A549 (cell line): Measurements from ENCODE around the gene SERPINA4. TPM values are rescaled to one million over a fixed set of nuclear protein-coding genes. Genes with fewer than 3 reads are reported as not detected.

Experiments
- ATAC-seq, 2 experiments: fragments of 200-7000 bp in 1 of 2; fragments of >200 bp in 1 of 2; cut with Nextera tagmentation in 1 of 2; cut with Tn5 transposase in 1 of 2; 3 replicates each; pipeline versions ENCODE4 v1.8.0 to v1.9.1; 2018 to 2020; ENCODE audit warnings: mild to moderate bottlenecking in 1 of 2, moderate library complexity in 1 of 2
- CTCF ChIA-PET: fragments of 300-600 bp; sonication (Branson Sonifier 250); formaldehyde crosslinking; extraction: SDS; loops from one replicate; lab custom pipeline; 2021; ENCODE audit warnings: antibody characterized with exemption, inconsistent platforms; lab: Yijun Ruan, JAX
- POLR2A ChIA-PET: fragments of 350-600 bp; formaldehyde crosslinking; extraction: SDS; loops from one replicate; lab custom pipeline; 2021; ENCODE audit warnings: antibody characterized with exemption, inconsistent platforms; lab: Yijun Ruan, JAX
- DNase-seq, 2 experiments: peaks; one replicate each; pipeline versions ENCODE4 v3.0.0 to v3.0.0-alpha.2; 2011 to 2016; ENCODE audit warnings: low read depth in 1 of 2, low spot score in 1 of 2
- FAIRE-seq: peaks from 2 replicates; lab custom pipeline; 2011; peaks lifted over from hg19 to GRCh38; lab: Jason Lieb, UNC
- H3K27ac ChIP-seq, 2 experiments: fragments of >200 bp; sonication (Bioruptor Twin); formaldehyde crosslinking; 3 replicates each; pipeline ENCODE4 v1.5.1; 2016 to 2017
- H3K4me1 ChIP-seq: fragments of >200 bp; sonication (Bioruptor Twin); formaldehyde crosslinking; 3 replicates; pipeline ENCODE4 v1.6.1; 2016
- H3K4me2 ChIP-seq: fragments of >200 bp; sonication (Bioruptor Twin); formaldehyde crosslinking; 3 replicates; pipeline ENCODE4 v1.6.1; 2016
- H3K4me3 ChIP-seq: fragments of >200 bp; sonication (Bioruptor Twin); formaldehyde crosslinking; 3 replicates; pipeline ENCODE4 v1.5.1; 2016
- H3K9me3 ChIP-seq: fragments of >200 bp; sonication (Bioruptor Twin); formaldehyde crosslinking; 3 replicates; pipeline ENCODE4 v1.6.1; 2016
- BHLHE40 ChIP-seq: IDR thresholded peaks from 2 replicates; pipeline ENCODE4 v1.6.1; 2012; ENCODE audit warnings: low read depth, low read length, inconsistent platforms
- CBX8 ChIP-seq: fragments of 200-600 bp; sonication (generic); IDR thresholded peaks from 2 replicates; pipeline ENCODE4 v1.6.1; 2016
- CHD2 ChIP-seq: fragments of 150-350 bp; IDR thresholded peaks from 2 replicates; pipeline ENCODE4 v1.6.1; 2014; ENCODE audit warnings: low read length; ENCODE audit not compliant: partially characterized antibody
- CTCF ChIP-seq: fragments of >200 bp; sonication (Bioruptor Twin); formaldehyde crosslinking; IDR thresholded peaks from 3 replicates; pipeline ENCODE4 v1.5.1; 2016
- FOSB ChIP-seq: fragments of 250-450 bp; sonication (Bioruptor Pico); IDR thresholded peaks from 2 replicates; pipeline ENCODE4 v1.5.0; 2020; ENCODE audit warnings: mild to moderate bottlenecking, moderate library complexity
- FOSL2 ChIP-seq, 2 experiments: fragments of 450-650 bp in 1 of 2; fragments of >200 bp in 1 of 2; sonication (Bioruptor Twin) in 1 of 2; formaldehyde crosslinking; IDR thresholded peaks; 2 replicates each; pipeline versions ENCODE4 v1.5.0 to v1.6.1; 2016 to 2020; ENCODE audit warnings: mild to moderate bottlenecking in 1 of 2, moderate library complexity in 1 of 2
- FOXS1 ChIP-seq: fragments of 250-450 bp; sonication (Bioruptor Pico); IDR thresholded peaks from 2 replicates; pipeline ENCODE4 v1.5.0; 2020; ENCODE audit warnings: mild to moderate bottlenecking, moderate library complexity
- HOXB13 ChIP-seq: fragments of 250-450 bp; sonication (Bioruptor Pico); IDR thresholded peaks from 2 replicates; pipeline ENCODE4 v1.5.0; 2020; ENCODE audit warnings: low read depth, mild to moderate bottlenecking, moderate library complexity
- MAFK ChIP-seq: fragments of 450-650 bp; IDR thresholded peaks from 2 replicates; pipeline ENCODE4 v1.6.1; 2014; ENCODE audit not compliant: partially characterized antibody
- NFE2L2 ChIP-seq: fragments of 150-350 bp; conservative IDR thresholded peaks from 2 replicates; pipeline ENCODE4 v1.6.1; 2014; ENCODE audit warnings: low read length
- PHF8 ChIP-seq: fragments of 200-600 bp; sonication (generic); IDR thresholded peaks from 2 replicates; pipeline ENCODE4 v1.6.1; 2016; ENCODE audit warnings: low read depth, mild to moderate bottlenecking, antibody characterized with exemption, moderate library complexity, borderline replicate concordance
- POLR2AphosphoS2 ChIP-seq: conservative IDR thresholded peaks from 2 replicates; pipeline ENCODE4 v1.6.1; 2012; ENCODE audit warnings: low read length, improper control_type of control experiment, inconsistent platforms
- RAD21 ChIP-seq, 2 experiments: fragments of >200 bp in 1 of 2; sonication (Bioruptor Twin) in 1 of 2; formaldehyde crosslinking in 1 of 2; IDR thresholded peaks in 1 of 2; conservative IDR thresholded peaks in 1 of 2; 2 replicates in 1 of 2; 3 replicates in 1 of 2; pipeline ENCODE4 v1.6.1; 2012 to 2018; ENCODE audit warnings: inconsistent platforms in 1 of 2
- RCOR1 ChIP-seq: fragments of 150-350 bp; IDR thresholded peaks from 2 replicates; pipeline ENCODE4 v1.6.1; 2014; ENCODE audit warnings: antibody characterized with exemption, low read length, low read depth
- SMC3 ChIP-seq: fragments of >200 bp; sonication (Bioruptor Twin); formaldehyde crosslinking; IDR thresholded peaks from 3 replicates; pipeline ENCODE4 v1.6.1; 2018; ENCODE audit warnings: inconsistent platforms
- SREBF2 ChIP-seq: fragments of 450-650 bp; IDR thresholded peaks from 2 replicates; pipeline ENCODE4 v1.6.1; 2014; ENCODE audit warnings: mild to moderate bottlenecking, moderate library complexity
- TFCP2L1 ChIP-seq: fragments of 250-450 bp; sonication (Bioruptor Pico); IDR thresholded peaks from 2 replicates; pipeline ENCODE4 v1.5.0; 2021; ENCODE audit warnings: mild to moderate bottlenecking
- ZSCAN20 ChIP-seq: fragments of 250-450 bp; sonication (Bioruptor Pico); IDR thresholded peaks from 2 replicates; pipeline ENCODE4 v1.8.0; 2022; ENCODE audit warnings: mild to moderate bottlenecking, moderate library complexity
- WGBS: methylation state at CpG from one replicate; pipeline ENCODE4 v1.1.6; 2017; ENCODE audit errors: missing lambda C conversion rate; 5-methylcytosine and 5-hydroxymethylcytosine counted together
- polyA plus RNA-seq, 4 experiments: library from polyadenylated mRNA; depleted of rRNA in 3 of 4; stranded (reverse); fragments of >200 nt; fragmentation: RNase III in 1 of 4; extraction: RNeasy Plus Mini Kit Qiagen cat#74134 plus additional on column Dnase treatment in 1 of 4; gene quantifications; 2 replicates in 3 of 4; 3 replicates in 1 of 4; pipeline ENCODE4 v1.2.3, GENCODE V29; 2011 to 2017
- TF ChIP-seq, protein P1 (sequence below): fragments of 250-450 bp; sonication (Bioruptor Pico); IDR thresholded peaks from 2 replicates; pipeline ENCODE4 v1.5.0; 2021; ENCODE audit warnings: mild to moderate bottlenecking, moderate library complexity, borderline replicate concordance
- TF ChIP-seq, protein P2 (sequence below): fragments of >200 bp; sonication (Bioruptor Twin); formaldehyde crosslinking; IDR thresholded peaks from 3 replicates; pipeline ENCODE4 v1.6.1; 2016

Gene SERPINA4
- polyA plus RNA-seq, 2 of the 4 experiments (the other 2 are of a cell fraction): 0.08 TPM; not detected in 1

GRCh38 chr14:94524093-94524492, 37.1 kb upstream of the SERPINA4 start (continued):
- no peak for TF ChIP-seq PHF8
- TF ChIP-seq FOSL2 (IDR thresholded peaks at IDR 0.05): no peak
- TF ChIP-seq FOSL2 (CRISPR knock-in tag; IDR thresholded peaks at IDR 0.05): no peak
- TF ChIP-seq HOXB13 (CRISPR knock-in tag): no peak
- no peak for TF ChIP-seq CTCF
- TF ChIP-seq, protein P1, sequence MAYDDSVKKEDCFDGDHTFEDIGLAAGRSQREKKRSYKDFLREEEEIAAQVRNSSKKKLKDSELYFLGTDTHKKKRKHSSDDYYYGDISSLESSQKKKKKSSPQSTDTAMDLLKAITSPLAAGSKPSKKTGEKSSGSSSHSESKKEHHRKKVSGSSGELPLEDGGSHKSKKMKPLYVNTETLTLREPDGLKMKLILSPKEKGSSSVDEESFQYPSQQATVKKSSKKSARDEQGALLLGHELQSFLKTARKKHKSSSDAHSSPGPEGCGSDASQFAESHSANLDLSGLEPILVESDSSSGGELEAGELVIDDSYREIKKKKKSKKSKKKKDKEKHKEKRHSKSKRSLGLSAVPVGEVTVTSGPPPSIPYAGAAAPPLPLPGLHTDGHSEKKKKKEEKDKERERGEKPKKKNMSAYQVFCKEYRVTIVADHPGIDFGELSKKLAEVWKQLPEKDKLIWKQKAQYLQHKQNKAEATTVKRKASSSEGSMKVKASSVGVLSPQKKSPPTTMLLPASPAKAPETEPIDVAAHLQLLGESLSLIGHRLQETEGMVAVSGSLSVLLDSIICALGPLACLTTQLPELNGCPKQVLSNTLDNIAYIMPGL: no peak
- no peak for TF ChIP-seq FOSB (CRISPR knock-in tag)
- TF ChIP-seq RAD21 (conservative IDR thresholded peaks at IDR 0.05 in 1 of 2, IDR thresholded peaks at IDR 0.05 in 1 of 2): no peak
- TF ChIP-seq SREBF2: no peak
- TF ChIP-seq SMC3: no peak
- no peak for TF ChIP-seq CHD2
- no peak for TF ChIP-seq NFE2L2

GRCh38 chr14:94531187-94531586, 30.1 kb upstream of the SERPINA4 start:
- Histone ChIP-seq H3K4me3 (no peak overlapping the region), H3K9me3 (peaks cover 6% of the 10 kb centered on the region; the same call in 1 of the 3 replicates), H3K4me2 (no peak overlapping the region), H3K27ac (no peak overlapping the region), H3K4me1 (no peaks in the 10 kb centered on the region)
- TF ChIP-seq TFCP2L1 (no peak), BHLHE40 (no peak), POLR2AphosphoS2 (no peak), RCOR1 (no peak), FOXS1 (CRISPR knock-in tag) (no peak), MAFK (no peak), ZSCAN20 (CRISPR knock-in tag) (no peak), RAD21 (conservative IDR thresholded peaks at IDR 0.05 in 1 of 2, IDR thresholded peaks at IDR 0.05 in 1 of 2) (no peak)
- no peak for FAIRE-seq
- DNase-seq: no peak
- POLR2A ChIA-PET: no interaction called here
- CTCF ChIA-PET: interaction anchor here (1.7 to 2.6 kb wide), 2 partner anchors 18 to 45 kb away, joined by 4 to 10 read pairs; no protein-coding TSS in a partner anchor
- no peak for ATAC-seq

DNA sequence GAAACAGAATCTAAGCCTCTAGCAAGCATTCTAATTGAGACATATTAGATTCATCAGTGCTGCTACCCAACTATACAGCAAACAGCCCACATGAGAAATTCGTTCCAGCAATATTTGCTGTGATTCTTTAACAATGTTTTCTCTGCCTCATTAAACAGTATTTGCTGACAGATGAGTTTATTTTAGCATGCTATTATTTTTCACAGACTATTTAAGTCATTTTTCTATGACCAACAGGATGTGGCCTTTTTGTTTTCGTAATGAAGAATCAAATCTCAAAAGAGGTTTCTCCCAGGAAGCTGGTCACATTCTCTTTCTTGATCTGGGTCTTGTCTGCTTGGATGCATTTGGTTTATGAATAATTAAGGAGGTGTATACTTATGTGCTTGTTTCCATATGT, 28.8 kb upstream of the SERPINA4 start:
- 1% methylated on average over 2 of the region's 2 CpGs for WGBS
- no peak for DNase-seq
- ATAC-seq: no peak
- CTCF ChIA-PET: interaction anchor here (1.1 to 2.7 kb wide), 2 partner anchors 9 to 17 kb away, joined by 3 to 16 read pairs; no protein-coding TSS in a partner anchor
- H3K27ac ChIP-seq: no peak overlapping the region
- no peak for FAIRE-seq
- no peak overlapping the region for H3K4me3 ChIP-seq
- TF ChIP-seq, protein P2, sequence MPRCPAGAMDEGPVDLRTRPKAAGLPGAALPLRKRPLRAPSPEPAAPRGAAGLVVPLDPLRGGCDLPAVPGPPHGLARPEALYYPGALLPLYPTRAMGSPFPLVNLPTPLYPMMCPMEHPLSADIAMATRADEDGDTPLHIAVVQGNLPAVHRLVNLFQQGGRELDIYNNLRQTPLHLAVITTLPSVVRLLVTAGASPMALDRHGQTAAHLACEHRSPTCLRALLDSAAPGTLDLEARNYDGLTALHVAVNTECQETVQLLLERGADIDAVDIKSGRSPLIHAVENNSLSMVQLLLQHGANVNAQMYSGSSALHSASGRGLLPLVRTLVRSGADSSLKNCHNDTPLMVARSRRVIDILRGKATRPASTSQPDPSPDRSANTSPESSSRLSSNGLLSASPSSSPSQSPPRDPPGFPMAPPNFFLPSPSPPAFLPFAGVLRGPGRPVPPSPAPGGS: no peak
- TF ChIP-seq CBX8 (peak; percentile 67; the same call in 1 of the 2 replicates), RAD21 (conservative IDR thresholded peaks at IDR 0.05 in 1 of 2, IDR thresholded peaks at IDR 0.05 in 1 of 2) (no peak), MAFK (peak; percentile 40)
- H3K9me3 ChIP-seq: peaks cover 4% of the 10 kb centered on the region; the same call in 2 of the 3 replicates
- H3K4me2 ChIP-seq: no peak overlapping the region
- POLR2A ChIA-PET: no interaction called here
- H3K4me1 ChIP-seq: no peaks in the 10 kb centered on the region
